ENCODE measurements around the gene PKM.

The PKM gene

DNA sequence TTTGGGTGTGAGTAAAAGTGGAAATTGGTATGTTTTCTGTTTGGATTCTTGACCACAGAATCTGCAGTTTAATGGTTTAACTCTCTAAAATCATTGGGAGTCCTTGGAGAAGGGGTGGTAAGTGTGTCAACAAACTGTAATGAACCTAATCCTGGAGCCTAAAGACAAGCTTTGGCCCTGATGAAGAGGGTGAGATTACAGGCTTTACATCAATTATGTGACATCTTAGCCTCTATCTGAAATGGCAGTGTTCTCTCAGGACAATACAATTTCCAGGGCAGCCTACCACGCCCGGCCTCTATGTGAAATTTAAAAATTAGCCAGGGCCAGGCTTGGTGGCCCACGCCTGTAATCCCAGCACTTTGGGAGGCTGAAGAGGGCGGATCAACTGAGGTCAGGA lies 4.3 kb upstream of the PKM start:
- peaks cover 0 to 3% of the 10 kb centered on the region in 2 donors for H3K36me3 ChIP-seq (ENCODE audit: control insufficient read depth in 2 of 2, insufficient read depth in 2 of 2, low read length in 2 of 2)
- no peaks in the 10 kb centered on the region for H3K9me3 ChIP-seq (ENCODE audit: control insufficient read depth in 2 of 2, low read length in 2 of 2)
- no peak overlapping the region for H3K4me3 ChIP-seq (ENCODE audit: low read length in 2 of 2)
- H3K27me3 ChIP-seq (ENCODE audit: control insufficient read depth in 1 of 2, insufficient read depth in 2 of 2, low read length in 2 of 2), result no peaks in the 10 kb centered on the region
- no peak overlapping the region for H3K27ac ChIP-seq (ENCODE audit: low read length)
- H3K4me1 ChIP-seq (ENCODE audit: control insufficient read depth, insufficient read depth, low read length), result peaks cover 5% of the 10 kb centered on the region
- H3K9ac ChIP-seq (ENCODE audit: low read length in 2 of 2), result no peak overlapping the region

DNA sequence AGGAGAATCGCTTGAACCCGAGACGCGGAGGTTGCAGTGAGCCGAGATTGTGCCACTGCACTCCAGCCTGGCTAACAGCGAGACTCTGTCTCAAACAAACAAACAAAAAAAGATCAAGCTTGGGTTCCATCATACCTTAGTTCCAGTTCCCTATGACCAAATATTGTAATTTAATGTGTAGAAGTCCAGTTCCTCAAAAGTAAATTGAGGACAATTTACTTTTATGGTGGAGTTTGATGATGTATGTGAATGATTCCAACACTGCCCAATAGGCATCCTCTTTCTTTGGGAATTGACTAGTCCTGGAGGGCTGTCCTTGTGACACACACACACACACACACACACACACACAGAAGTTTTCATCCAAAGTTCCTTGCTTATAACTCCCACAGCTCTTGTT lies 2.8 kb upstream of the PKM start:
- Histone ChIP-seq H3K27ac (ENCODE audit: low read length) (no peak overlapping the region), H3K9me3 (ENCODE audit: control insufficient read depth in 2 of 2, low read length in 2 of 2) (no peaks in the 10 kb centered on the region), H3K4me3 (ENCODE audit: low read length in 2 of 2) (no peak overlapping the region), H3K36me3 (ENCODE audit: control insufficient read depth in 2 of 2, insufficient read depth in 2 of 2, low read length in 2 of 2) (peaks cover 0 to 3% of the 10 kb centered on the region in 2 donors), H3K9ac (ENCODE audit: low read length in 2 of 2) (no peak overlapping the region), H3K4me1 (ENCODE audit: control insufficient read depth, insufficient read depth, low read length) (peaks cover 15% of the 10 kb centered on the region), H3K27me3 (ENCODE audit: control insufficient read depth in 1 of 2, insufficient read depth in 2 of 2, low read length in 2 of 2) (no peaks in the 10 kb centered on the region)

DNA sequence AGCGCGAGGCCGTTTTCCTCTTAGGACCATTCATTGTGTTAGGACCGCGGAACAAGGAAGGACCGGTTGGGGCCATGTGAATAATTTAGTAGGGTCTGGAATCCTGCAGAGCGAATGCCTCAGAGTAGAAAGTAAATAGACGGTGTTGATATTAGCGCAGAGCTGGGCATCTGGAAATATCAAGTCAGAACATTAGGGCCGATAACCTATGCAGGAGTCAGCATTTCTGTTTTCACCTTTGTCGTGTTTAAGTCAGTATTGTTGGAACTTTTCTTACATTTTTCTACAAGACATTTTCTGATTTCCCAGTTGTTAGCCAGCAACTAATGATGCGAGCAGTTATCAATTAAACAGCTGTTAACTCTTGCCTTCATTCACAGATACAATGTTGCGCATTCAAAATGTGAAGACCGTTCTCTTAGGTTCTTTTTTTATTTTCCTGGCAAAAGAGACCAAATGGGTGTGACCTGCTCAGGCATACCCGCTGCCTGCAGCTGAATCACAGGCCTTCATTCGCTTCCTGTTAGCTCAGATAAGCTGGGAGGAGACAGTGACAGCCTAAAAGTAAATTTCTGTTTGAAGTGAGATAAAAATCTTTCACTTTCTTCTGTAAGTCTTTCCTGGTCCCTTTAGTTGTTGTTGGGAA lies 966 bp upstream of the PKM start:
- Histone ChIP-seq H3K27ac (ENCODE audit: low read length) (peak overlapping the region; percentile 90), H3K36me3 (ENCODE audit: control insufficient read depth in 2 of 2, insufficient read depth in 2 of 2, low read length in 2 of 2) (no peaks in the 10 kb centered on the region), H3K9me3 (ENCODE audit: control insufficient read depth in 2 of 2, low read length in 2 of 2) (no peaks in the 10 kb centered on the region), H3K9ac (ENCODE audit: low read length in 2 of 2) (peak overlapping the region; percentile 76 to 97), H3K27me3 (ENCODE audit: control insufficient read depth in 1 of 2, insufficient read depth in 2 of 2, low read length in 2 of 2) (no peaks in the 10 kb centered on the region), H3K4me1 (ENCODE audit: control insufficient read depth, insufficient read depth, low read length) (peaks cover 31% of the 10 kb centered on the region), H3K4me3 (ENCODE audit: low read length in 2 of 2) (peak overlapping the region; percentile 76 to 90)

GRCh38 chr15:72230197-72231065 lies 559 bp downstream of the PKM start:
- H3K9me3 ChIP-seq (ENCODE audit: control insufficient read depth in 2 of 2, low read length in 2 of 2), result no peaks in the 10 kb centered on the region
- H3K9ac ChIP-seq (ENCODE audit: low read length in 2 of 2), result peak overlapping the region; percentile 89 to 97

GRCh38 chr15:72229947-72230196 lies 1.1 kb downstream of the PKM start:
- no peaks in the 10 kb centered on the region for H3K9me3 ChIP-seq (ENCODE audit: control insufficient read depth in 2 of 2, low read length in 2 of 2)

More at GRCh38 chr15:72230197-72231065, 559 bp downstream of the PKM start:
- peak overlapping the region; percentile 76 to 90 for H3K4me3 ChIP-seq (ENCODE audit: low read length in 2 of 2)
- no peaks in the 10 kb centered on the region for H3K36me3 ChIP-seq (ENCODE audit: control insufficient read depth in 2 of 2, insufficient read depth in 2 of 2, low read length in 2 of 2)
- no peaks in the 10 kb centered on the region for H3K27me3 ChIP-seq (ENCODE audit: control insufficient read depth in 1 of 2, insufficient read depth in 2 of 2, low read length in 2 of 2)
- H3K27ac ChIP-seq (ENCODE audit: low read length), result peak overlapping the region; percentile 90
- peaks cover 38% of the 10 kb centered on the region for H3K4me1 ChIP-seq (ENCODE audit: control insufficient read depth, insufficient read depth, low read length)

DNA sequence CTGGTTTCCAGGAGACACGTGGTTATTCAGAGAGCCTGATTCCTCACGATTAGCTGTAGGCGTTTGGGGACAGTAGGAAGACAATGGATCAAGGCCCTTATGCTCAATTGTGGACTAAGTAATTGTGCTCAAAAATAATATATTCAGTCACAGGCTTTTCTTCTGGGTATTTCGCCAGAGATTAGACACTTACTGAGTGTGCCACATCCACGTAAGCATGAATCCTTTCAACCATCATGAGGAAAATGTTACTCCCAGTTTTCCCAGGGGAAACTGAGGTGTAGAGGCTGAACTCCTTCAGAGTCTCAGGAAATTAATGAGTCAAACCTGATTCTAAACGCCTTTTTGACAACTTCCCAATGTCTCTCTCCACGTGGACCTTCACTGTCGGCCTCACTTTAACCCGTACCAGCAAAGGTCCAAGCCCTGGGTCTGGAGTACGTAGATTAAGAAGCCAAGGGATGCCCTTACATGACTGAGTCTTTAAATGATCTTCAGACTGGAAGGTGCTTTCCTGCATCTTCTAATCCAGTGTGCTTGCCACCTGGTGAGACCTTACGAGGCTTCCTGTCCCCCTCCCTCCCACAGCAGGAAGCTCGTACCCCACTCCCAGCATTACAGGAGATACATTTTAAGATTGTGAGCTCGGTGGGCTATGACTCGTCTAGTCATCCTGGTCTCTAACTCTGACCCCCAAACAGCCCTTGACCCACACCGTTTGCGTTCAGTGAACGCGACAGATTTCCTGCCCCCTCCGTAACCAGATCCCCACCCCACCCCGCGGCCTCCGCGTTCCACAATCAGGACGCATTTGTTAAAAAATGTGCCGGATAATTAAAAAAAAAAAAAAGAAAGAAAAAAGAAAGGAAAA lies 1.7 kb downstream of the PKM start:
- Histone ChIP-seq H3K27ac (ENCODE audit: low read length) (peak overlapping the region; percentile 90), H3K9ac (ENCODE audit: low read length in 2 of 2) (peak overlapping the region; percentile 89 to 97), H3K4me1 (ENCODE audit: control insufficient read depth, insufficient read depth, low read length) (peaks cover 38% of the 10 kb centered on the region), H3K27me3 (ENCODE audit: control insufficient read depth in 1 of 2, insufficient read depth in 2 of 2, low read length in 2 of 2) (no peaks in the 10 kb centered on the region), H3K36me3 (ENCODE audit: control insufficient read depth in 2 of 2, insufficient read depth in 2 of 2, low read length in 2 of 2) (no peaks in the 10 kb centered on the region), H3K4me3 (ENCODE audit: low read length in 2 of 2) (peak overlapping the region; percentile 76 to 90), H3K9me3 (ENCODE audit: control insufficient read depth in 2 of 2, low read length in 2 of 2) (no peaks in the 10 kb centered on the region)

More at GRCh38 chr15:72229947-72230196, 1.1 kb downstream of the PKM start:
- Histone ChIP-seq H3K4me3 (ENCODE audit: low read length in 2 of 2) (peak overlapping the region; percentile 76 to 90), H3K9ac (ENCODE audit: low read length in 2 of 2) (peak overlapping the region; percentile 89 to 97), H3K36me3 (ENCODE audit: control insufficient read depth in 2 of 2, insufficient read depth in 2 of 2, low read length in 2 of 2) (no peaks in the 10 kb centered on the region), H3K4me1 (ENCODE audit: control insufficient read depth, insufficient read depth, low read length) (peaks cover 38% of the 10 kb centered on the region), H3K27me3 (ENCODE audit: control insufficient read depth in 1 of 2, insufficient read depth in 2 of 2, low read length in 2 of 2) (no peaks in the 10 kb centered on the region), H3K27ac (ENCODE audit: low read length) (peak overlapping the region; percentile 90)

DNA sequence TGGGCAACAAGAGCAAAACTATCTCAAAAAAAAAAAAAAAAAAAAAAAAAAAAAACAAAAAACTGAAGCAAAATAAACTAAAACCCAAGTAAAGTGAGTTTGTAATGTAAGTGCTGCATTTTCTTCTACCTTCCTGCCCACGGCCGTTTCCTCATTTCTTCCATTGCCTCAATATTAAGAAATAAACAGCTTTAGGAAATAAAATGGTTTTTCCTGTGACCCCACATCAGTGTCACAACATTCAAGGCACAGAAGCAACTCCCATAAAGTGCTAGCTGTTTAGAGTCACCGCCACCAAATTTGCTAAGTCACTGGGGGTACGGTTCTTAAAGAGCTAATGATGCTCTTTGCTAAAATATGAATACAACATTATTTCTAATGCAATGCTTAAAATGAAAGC lies 3.3 kb downstream of the PKM start:
- no peak overlapping the region for H3K4me3 ChIP-seq (ENCODE audit: low read length in 2 of 2)
- H3K27me3 ChIP-seq (ENCODE audit: control insufficient read depth in 1 of 2, insufficient read depth in 2 of 2, low read length in 2 of 2), result no peaks in the 10 kb centered on the region
- H3K4me1 ChIP-seq (ENCODE audit: control insufficient read depth, insufficient read depth, low read length), result peaks cover 39% of the 10 kb centered on the region
- peaks cover 0 to 5% of the 10 kb centered on the region in 2 donors for H3K36me3 ChIP-seq (ENCODE audit: control insufficient read depth in 2 of 2, insufficient read depth in 2 of 2, low read length in 2 of 2)
- H3K27ac ChIP-seq (ENCODE audit: low read length), result no peak overlapping the region
- H3K9me3 ChIP-seq (ENCODE audit: control insufficient read depth in 2 of 2, low read length in 2 of 2), result no peaks in the 10 kb centered on the region
- no peak overlapping the region for H3K9ac ChIP-seq (ENCODE audit: low read length in 2 of 2)

GRCh38 chr15:72227192-72227586 lies 3.8 kb downstream of the PKM start:
- Histone ChIP-seq H3K27ac (ENCODE audit: low read length) (peak overlapping the region; percentile 58), H3K36me3 (ENCODE audit: control insufficient read depth in 2 of 2, insufficient read depth in 2 of 2, low read length in 2 of 2) (peaks cover 0 to 5% of the 10 kb centered on the region in 2 donors), H3K9ac (ENCODE audit: low read length in 2 of 2) (no peak overlapping the region), H3K4me1 (ENCODE audit: control insufficient read depth, insufficient read depth, low read length) (peaks cover 40% of the 10 kb centered on the region), H3K27me3 (ENCODE audit: control insufficient read depth in 1 of 2, insufficient read depth in 2 of 2, low read length in 2 of 2) (no peaks in the 10 kb centered on the region), H3K9me3 (ENCODE audit: control insufficient read depth in 2 of 2, low read length in 2 of 2) (no peaks in the 10 kb centered on the region), H3K4me3 (ENCODE audit: low read length in 2 of 2) (peak overlapping the region in 1 of 2 donors; percentile 40)

DNA sequence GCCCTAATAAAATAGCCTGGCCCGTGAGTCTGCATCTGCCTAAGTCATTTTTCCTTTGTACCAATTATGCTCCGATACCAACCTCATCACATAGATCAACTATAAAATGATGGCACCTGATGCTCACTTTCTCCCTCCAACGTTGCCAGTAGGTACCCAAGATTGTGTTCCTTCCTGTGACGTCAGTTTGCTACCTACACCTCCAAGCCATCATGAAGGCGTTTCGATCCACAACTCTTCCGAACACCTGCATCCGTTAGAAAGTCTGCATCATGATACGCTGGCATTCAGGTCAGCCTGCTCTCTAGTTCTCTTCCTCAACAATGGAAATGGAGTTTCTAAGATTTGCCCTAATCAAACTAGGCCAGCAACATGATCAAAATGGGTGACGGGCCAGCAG lies 7.7 kb downstream of the PKM start:
- Histone ChIP-seq H3K4me3 (ENCODE audit: low read length in 2 of 2) (no peak overlapping the region), H3K9ac (ENCODE audit: low read length in 2 of 2) (no peak overlapping the region), H3K27me3 (ENCODE audit: control insufficient read depth in 1 of 2, insufficient read depth in 2 of 2, low read length in 2 of 2) (no peaks in the 10 kb centered on the region), H3K9me3 (ENCODE audit: control insufficient read depth in 2 of 2, low read length in 2 of 2) (no peaks in the 10 kb centered on the region), H3K27ac (ENCODE audit: low read length) (no peak overlapping the region), H3K36me3 (ENCODE audit: control insufficient read depth in 2 of 2, insufficient read depth in 2 of 2, low read length in 2 of 2) (peaks cover 10 to 15% of the 10 kb centered on the region in 2 donors), H3K4me1 (ENCODE audit: control insufficient read depth, insufficient read depth, low read length) (peaks cover 27% of the 10 kb centered on the region)

DNA sequence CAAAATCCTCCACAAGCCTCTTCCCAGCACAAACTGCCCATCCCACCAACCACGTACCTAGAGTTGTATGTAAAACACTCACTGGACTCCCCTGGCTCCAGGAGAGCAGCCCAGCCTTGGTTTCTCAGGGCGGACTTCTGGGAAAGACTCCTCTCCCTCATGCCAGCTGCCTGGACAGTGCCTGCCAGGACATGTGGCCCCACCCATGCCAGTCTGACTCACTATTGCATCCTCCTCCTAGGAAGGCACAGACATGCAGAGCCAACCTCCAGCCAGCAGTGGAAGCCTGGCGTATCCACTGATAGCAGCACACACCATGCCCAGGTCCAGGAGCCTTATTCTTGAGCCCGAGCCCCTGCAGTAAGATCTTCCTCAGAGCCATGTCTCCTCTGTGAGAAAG lies 8.6 kb downstream of the PKM start:
- H3K4me1 ChIP-seq (ENCODE audit: control insufficient read depth, insufficient read depth, low read length), result peaks cover 20% of the 10 kb centered on the region
- H3K36me3 ChIP-seq (ENCODE audit: control insufficient read depth in 2 of 2, insufficient read depth in 2 of 2, low read length in 2 of 2), result peaks cover 16 to 19% of the 10 kb centered on the region in 2 donors
- H3K27ac ChIP-seq (ENCODE audit: low read length), result peak overlapping the region; percentile 18
- H3K27me3 ChIP-seq (ENCODE audit: control insufficient read depth in 1 of 2, insufficient read depth in 2 of 2, low read length in 2 of 2), result no peaks in the 10 kb centered on the region
- no peaks in the 10 kb centered on the region for H3K9me3 ChIP-seq (ENCODE audit: control insufficient read depth in 2 of 2, low read length in 2 of 2)
- no peak overlapping the region for H3K4me3 ChIP-seq (ENCODE audit: low read length in 2 of 2)
- no peak overlapping the region for H3K9ac ChIP-seq (ENCODE audit: low read length in 2 of 2)
